Stimulated activated CD8-positive, alpha-beta memory T cell treated with anti-CD3 and anti-CD28 coated beads, Interleukin-4, amount 100 ng/mL, for 48 hours (primary cell): ENCODE results near the gene MYOC.
"Not testable (repeated sequence)": the region's sequence is repeated elsewhere in the genome, so short reads cannot be mapped to it uniquely, and the experiment has no call there.

Experiments used
- DNase-seq: peaks from one replicate; pipeline ENCODE4 v3.0.0-alpha.2; 2020

Gene MYOC

DNA sequence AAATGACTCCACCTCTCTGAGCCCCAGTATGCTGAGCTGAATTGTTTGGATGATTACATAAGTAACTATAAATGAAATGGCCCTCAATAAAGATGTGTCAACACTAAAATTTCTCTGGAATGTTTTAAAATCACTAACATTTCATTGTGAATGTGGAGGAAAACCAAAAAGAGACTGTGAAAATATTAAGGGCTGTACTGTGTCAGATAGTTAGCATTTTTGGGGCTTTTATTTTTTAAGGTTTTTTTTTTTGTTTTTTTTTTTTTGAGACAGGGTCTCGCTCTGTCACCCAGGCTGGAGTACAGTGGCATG, 6.3 kb downstream of the MYOC start:
- DNase-seq: no peak

- no peak for DNase-seq
Measured at GRCh38 chr1:171645553-171646248, 6.8 kb downstream of the MYOC start.

DNA sequence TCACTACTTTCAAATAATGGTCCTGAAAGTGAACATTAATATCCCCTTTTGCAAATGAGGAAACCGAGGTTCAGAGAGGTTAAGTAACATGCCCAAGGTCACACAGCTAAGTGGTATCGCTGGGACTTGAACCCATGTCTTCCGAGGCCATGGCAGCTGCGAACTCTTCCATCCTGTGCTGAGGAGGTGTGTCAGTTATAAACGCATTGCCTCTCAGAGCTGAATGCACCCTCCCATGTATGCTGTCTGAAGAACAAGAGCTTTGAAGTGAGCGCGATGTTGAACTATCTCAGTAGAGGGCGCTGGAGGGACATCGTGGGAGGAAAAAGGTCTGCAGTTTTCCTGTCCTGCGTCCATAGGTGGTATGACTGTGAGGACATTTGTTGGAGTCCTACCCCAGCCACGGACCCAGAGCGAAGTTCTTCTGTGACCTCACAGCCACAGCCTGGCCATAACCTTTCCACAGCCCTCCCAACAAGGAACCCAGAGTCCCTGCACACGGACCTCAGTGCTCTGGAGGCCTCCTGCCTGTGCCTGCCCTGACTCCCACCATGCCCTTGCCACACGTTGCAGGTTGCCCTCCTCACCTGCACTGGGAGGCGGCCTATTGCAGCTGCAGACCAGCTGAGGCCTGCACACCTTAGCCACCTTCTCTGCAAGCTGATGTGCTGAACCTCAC, 7.5 kb downstream of the MYOC start:
- DNase-seq: peak; percentile 80

- no peak for DNase-seq
Measured at GRCh38 chr1:171643156-171643555, 9.3 kb downstream of the MYOC start.

DNA sequence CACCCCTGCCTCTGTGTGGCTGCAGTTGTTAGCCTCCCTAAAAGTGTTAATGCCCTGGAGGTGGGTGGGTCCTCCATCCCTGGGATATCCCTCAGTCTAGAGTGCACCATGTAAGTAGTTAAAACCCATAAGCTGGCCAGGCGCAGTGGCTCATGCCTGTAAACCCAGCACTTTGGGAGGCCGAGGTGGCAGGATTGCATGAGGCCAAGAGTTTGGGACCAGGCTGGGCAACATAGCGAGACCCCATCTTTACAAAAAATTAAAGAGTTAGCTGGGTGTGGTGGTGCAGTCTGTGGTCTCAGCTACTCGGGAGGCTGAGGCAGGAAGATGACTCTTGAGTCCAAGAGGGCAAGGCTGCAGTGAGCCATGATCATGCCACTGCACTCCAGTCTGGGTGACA, 10.3 kb downstream of the MYOC start:
- no peak for DNase-seq

- no peak for DNase-seq
Measured at GRCh38 chr1:171641076-171641864, 11.2 kb downstream of the MYOC start.

DNA sequence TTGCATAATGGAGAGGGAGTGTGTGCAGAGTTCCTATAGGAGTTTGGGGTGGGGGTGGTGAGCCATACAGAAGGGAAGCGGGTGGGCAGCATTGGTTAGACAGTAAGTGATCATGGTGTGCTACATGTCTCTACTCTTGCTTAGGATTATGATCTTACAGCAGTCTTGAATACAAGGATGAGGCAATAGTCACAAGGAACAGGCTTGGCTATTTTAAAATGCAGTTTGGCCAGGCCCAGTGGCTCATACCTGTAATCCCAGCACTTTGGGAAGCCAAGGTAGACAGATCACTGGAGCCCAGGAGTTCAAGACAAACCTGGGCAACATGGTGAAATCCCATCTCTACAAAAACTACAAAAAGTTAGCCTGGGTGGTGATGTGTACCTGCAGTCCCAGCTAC, 12.3 kb downstream of the MYOC start:
- no peak for DNase-seq

DNA sequence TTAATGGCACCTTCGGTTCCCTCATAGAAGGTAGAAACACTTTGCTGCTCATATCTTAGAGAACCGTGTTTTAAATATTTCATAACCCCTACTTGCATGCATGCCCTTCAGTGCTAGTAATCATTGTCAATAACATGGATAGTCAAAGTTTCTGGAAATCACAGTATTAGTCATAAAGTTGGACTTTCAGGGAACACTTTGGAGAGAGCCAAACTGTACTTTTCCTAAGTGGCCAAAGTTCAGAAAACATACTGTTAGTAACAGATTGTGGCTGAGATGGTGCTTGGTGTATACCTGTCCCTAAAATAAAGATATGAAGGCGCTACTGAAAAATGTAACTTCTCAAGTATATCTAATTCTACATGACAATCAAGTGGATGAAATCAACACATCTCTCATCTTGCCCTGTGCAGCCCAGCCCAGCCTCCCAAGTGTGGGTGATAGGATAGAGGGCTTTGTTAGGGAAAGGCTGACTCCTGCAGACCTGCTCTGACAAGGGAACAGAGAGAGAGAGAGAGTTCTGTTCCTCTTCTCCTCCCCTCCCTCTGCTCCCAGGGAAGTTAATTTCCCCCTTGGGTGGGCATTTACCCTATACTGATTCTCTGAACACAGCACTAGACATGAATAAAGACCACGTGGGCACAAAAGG, 14.4 kb downstream of the MYOC start:
- DNase-seq: no peak

DNA sequence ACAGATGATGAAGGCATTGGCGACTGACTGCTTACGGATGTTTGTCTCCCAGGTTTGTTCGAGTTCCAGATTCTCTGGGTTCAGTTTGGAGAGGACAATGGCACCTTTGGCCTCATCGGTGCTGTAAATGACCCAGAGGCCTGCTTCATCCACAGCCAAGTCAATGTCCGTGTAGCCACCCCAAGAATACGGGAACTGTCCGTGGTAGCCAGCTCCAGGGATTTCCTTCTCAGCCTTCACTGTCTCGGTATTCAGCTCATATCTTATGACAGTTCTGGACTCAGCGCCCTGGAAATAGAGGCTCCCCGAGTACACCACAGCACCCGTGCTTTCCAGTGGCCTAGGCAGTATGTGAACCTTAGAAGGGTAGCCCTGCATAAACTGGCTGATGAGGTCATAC, 16.3 kb downstream of the MYOC start:
- no peak for DNase-seq

DNA sequence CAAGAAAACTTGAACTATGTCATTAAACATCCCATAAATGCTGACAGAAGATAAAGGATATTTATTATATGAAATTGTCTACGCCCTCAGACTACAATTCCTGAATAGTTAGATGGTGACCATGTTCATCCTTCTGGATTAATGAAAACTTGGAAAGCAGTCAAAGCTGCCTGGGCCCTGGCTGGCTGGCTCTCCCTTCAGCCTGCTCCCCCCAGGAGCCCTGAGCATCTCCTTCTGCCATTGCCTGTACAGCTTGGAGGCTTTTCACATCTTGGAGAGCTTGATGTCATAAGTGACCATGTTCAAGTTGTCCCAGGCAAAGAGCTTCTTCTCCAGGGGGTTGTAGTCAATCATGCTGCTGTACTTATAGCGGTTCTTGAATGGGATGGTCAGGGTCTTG, 16.8 kb downstream of the MYOC start:
- no peak for DNase-seq

DNA sequence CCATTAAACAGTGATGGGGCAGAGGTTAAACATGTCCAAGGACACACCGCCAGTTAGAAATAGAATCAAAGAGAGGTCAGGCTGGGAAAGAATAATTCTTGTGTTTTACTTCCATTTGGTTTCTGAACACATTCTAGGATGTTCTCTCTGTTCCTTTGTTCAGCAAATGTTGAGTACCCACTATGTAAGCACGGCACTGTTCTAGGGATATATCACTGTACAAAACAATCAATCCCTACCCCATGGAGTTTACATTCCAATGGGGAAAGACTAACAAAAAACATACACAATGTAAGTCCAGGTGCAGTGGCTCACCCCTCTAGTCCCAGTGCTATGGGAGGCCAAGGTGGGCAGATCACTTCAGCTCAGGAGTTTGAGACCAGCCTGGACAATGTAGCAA, 24.3 kb downstream of the MYOC start:
- no peak for DNase-seq

GRCh38 chr1:171627020-171627419, 25.5 kb downstream of the MYOC start:
- no peak for DNase-seq

DNA sequence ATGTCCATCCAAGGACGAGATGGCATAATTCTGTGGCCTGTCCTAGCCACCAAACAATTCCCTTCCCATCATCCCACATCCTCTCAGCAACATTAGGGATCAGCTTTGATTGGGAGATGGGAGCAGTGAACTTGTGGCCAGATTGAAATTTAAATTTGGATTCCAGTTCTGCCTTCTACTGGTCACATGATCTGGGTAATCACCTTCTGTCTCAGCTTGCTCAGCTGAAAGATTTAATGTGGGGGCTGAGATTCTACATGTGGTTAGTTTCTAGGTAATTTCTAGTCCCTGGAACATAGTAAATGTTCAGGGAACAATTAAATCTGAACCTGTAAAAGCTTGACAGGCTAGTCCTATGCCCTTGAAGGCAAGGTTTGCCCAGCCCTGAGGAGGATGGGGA, 27.3 kb downstream of the MYOC start:
- DNase-seq: no peak

DNA sequence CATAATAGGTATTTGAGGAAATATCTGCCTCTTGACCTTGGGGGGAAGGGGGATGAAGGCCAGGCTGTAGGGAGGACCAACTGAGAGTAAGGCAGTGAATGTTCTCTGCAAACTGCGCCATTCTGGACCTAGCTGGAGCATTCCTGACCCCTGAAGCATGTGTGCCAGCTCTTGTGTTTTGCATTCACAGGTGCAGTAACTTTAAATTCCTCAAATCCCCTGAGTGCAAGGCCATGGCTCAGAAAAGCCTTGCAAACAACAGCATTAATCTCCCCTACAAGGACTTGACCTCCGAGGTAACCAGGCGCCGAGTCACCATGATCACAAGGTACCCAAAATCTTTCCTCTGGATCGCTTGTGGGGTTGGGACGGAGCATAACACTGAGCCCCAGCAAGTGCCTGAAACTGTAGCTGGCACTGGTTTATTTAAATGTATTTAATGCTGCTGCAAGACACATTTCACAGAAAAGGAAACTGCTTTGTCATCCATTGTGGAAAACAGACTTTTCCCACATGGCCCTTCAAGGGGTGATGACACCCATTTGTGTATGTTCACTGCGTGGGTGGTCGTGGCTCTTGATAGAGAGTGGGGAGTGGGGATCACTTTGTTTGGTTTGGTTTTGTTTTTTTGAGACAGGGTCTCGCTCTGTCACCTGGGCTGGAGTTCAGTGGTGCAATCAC, 28.7 kb downstream of the MYOC start:
- DNase-seq: no peak

GRCh38 chr1:171622152-171622462, 30.4 kb downstream of the MYOC start, which contains the start of gene MYOCOS:
TSS of gene MYOCOS (plus strand) at chr1:171622243. CDS start at chr1:171623884, 1,641 bp downstream.
- no peak for DNase-seq

GRCh38 chr1:171616586-171616985, 35.9 kb downstream of the MYOC start:
- DNase-seq: no peak

GRCh38 chr1:171615122-171615906, 37.2 kb downstream of the MYOC start:
- DNase-seq: not testable (repeated sequence)

DNA sequence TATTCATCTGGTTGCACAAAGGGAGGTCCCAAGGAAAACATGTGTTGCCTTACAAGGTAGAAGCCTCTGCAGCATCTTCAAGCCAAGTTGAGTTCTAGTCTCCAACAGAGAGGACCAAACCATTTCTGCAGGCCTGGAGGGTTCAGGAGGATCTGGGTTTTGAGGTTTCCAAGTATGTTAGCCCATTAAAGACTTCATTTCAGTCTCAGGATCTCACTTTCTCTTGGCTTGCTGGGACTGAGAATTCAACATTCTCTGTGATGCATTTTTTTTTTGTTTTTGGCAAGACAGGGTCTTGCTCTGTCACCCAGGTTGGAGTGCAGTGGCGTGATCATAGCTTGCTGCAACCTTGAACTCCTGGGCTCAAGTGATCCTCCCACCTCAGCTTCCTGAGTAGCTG, 39.2 kb downstream of the MYOC start:
- no peak for DNase-seq

DNA sequence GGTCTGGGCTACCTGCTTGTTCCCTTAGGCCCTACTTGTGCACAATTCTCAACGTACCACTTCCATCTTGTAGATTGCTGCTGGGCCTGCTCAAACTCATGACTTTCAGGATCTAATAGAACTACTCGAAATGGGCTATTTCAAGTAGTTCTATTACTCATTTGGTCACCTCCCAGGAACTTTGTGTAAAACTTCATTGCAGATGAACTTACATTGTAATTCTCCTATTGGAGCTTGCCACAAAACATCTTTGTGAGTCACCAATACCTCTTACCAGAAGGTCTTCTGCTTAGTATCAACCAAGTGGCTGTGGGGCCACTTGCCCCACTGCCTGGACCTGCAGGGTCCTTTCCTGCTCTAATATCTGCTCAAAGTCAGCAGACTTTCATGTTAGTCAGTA, 41.2 kb downstream of the MYOC start:
- no peak for DNase-seq

DNA sequence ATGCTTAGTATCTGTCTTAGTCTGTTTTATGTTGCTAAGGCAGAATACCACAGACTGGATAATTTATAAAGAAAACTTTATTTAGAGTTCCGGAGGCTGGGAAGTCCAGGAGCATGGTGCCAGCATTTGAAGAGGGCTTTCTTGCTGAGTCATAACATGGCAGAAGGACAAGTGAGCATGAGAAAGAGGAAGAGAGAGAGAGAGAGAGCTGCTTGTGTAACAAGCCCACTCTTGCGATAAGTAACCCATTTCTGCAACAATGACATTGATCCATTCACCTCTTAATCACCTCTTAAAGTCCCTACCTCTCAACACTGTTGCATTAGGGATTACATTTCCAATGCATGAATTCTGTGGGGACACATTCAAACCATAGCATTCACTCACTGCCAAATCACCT, 42.1 kb downstream of the MYOC start:
- no peak for DNase-seq

DNA sequence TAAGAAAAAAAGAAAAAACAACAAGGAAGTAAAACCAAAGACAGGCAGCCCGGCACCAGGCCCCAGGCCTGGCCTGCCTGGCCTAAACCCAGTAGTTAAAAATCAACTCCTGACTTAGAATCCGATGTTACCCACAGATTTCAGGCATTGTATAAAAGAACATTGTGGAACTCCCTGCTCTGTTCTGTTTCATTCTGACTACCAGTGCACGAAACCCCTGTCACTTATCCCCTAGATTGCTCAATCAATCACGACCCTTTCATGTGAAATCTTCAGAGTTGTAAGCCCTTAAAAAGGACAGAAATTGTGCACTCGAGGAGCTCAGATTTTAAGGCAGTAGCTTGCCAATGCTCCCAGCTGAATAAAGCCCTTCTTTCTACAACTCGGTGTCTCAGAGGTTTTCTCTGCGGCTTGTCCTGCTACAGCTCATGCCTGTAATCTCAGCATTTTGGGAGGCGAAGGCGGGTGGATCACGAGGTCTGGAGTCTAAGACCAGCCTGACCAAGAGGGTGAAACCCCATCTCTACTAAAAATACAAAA, 46.0 kb downstream of the MYOC start:
- no peak for DNase-seq

DNA sequence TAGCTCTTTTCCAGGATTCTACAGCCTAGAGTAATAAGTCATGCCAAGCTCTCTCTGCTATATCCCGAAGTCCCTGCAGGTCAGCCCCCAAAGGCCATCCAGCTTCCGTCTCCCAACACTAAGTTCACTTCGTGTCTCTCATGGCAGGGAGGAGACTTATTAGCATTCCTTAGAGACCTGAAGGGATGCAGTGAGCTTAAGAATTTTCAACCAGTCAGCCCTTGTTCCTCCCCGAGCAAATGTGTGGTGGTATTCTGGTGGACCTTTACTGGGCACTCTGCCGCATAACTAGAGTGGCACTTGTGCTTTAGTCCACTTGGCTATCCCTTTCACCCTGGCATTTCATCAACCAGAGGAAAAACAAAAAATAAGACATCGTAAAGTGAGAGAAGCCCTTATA, 49.4 kb downstream of the MYOC start:
- DNase-seq: not testable (repeated sequence)
